ENCODE results near the gene CLSTN3.

DNA sequence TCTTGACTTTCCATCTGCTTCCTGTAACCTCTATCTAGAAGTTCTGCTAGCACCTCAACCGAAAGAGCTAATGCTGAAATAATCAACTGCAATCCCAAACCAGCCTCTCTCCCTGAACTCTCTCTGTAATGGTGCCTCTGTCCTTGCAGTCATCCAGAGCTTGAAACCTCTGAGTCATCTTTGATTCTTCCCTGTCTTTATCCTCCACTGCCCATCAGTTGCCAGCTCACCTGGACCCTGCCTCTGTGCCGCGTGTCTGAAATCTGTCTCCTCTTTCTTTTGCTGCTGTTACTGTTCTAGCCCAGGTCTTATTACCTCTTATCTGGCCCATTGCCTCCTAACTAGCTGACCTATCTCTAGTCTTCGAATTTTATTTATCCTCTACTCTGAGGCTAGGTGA, 15.5 kb downstream of the CLSTN3 start:
- TF ChIP-seq POLR2A (IDR thresholded peaks at IDR 0.05) (no peak), EP300 (IDR thresholded peaks at IDR 0.05) (no peak)
- TF ChIP-seq, protein P1, sequence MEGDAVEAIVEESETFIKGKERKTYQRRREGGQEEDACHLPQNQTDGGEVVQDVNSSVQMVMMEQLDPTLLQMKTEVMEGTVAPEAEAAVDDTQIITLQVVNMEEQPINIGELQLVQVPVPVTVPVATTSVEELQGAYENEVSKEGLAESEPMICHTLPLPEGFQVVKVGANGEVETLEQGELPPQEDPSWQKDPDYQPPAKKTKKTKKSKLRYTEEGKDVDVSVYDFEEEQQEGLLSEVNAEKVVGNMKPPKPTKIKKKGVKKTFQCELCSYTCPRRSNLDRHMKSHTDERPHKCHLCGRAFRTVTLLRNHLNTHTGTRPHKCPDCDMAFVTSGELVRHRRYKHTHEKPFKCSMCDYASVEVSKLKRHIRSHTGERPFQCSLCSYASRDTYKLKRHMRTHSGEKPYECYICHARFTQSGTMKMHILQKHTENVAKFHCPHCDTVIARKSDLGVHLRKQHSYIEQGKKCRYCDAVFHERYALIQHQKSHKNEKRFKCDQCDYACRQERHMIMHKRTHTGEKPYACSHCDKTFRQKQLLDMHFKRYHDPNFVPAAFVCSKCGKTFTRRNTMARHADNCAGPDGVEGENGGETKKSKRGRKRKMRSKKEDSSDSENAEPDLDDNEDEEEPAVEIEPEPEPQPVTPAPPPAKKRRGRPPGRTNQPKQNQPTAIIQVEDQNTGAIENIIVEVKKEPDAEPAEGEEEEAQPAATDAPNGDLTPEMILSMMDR (IDR thresholded peaks at IDR 0.05): no peak

Measured in ovary (tissue), 3 donors.